HFF-Myc (cell line): ENCODE results near the gene TMEM9B.

ENCODE experiments used
- DNase-seq: peaks from one replicate; pipeline ENCODE4 v3.0.0-alpha.2; 2011; ENCODE audit warnings: low read depth; ENCODE audit errors: extremely low read depth
- H3K4me3 ChIP-seq: replicated peaks from 2 replicates; pipeline ENCODE4 v1.5.1; 2011; ENCODE audit warnings: low read depth, mild to moderate bottlenecking, control low read depth, low read length
- TF ChIP-seq, protein P1 (sequence below): IDR thresholded peaks from 2 replicates; pipeline ENCODE4 v1.5.1; 2012; ENCODE audit warnings: mild to moderate bottlenecking, low read depth, low read length, control low read depth; ENCODE audit errors: missing control alignments

TMEM9B gene

DNA sequence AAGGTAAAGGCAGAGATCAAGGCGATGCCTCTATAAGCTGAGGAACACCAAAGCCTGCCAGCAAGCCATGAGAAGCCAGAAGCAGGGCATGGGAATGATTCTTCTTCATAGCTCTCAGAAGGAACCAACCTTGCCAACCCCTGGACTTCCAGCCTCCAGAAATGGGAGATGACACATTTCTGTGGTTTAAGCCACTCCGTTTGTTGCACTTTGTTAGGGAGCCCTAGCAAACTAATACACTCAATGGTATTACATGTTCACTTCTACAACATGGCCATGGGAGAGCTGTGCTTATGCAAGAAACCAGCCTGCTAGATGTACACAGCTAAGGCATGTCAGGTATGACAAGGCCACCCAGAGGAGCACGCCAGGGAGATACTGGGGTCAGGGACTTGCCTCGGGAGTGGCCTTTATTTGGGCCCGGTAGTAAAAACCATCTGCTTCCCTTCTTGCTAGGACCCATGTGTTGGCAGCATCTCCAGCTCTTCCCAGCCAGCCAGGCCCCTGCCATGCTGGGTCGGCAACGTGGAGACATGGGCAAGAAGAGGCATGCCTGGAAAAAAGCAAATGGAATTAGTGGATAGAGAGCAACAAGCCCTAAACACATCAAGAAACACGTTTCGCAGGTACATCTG lies 35.1 kb downstream of the TMEM9B start:
- no peak for DNase-seq
- TF ChIP-seq, protein P1, sequence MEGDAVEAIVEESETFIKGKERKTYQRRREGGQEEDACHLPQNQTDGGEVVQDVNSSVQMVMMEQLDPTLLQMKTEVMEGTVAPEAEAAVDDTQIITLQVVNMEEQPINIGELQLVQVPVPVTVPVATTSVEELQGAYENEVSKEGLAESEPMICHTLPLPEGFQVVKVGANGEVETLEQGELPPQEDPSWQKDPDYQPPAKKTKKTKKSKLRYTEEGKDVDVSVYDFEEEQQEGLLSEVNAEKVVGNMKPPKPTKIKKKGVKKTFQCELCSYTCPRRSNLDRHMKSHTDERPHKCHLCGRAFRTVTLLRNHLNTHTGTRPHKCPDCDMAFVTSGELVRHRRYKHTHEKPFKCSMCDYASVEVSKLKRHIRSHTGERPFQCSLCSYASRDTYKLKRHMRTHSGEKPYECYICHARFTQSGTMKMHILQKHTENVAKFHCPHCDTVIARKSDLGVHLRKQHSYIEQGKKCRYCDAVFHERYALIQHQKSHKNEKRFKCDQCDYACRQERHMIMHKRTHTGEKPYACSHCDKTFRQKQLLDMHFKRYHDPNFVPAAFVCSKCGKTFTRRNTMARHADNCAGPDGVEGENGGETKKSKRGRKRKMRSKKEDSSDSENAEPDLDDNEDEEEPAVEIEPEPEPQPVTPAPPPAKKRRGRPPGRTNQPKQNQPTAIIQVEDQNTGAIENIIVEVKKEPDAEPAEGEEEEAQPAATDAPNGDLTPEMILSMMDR: no peak
- H3K4me3 ChIP-seq: no peak overlapping the region

DNA sequence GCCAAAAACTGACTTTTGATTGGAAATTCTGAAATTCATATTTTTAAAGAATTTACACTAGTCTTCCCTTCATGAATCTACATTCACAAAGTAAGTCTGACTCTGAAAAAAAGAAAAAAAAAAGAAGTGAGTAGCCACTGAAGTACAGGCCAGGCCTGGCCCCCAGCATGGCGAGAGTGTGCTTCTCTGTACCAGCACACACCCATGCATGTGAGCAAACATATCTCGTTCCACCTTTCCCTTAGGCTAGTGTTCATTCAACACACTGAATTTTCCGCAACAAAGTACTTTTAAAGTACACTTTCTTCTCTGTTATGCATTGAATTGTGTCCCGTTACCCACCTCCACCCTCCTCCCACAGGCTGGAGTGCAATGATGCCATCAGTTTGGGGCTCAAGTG lies 36.0 kb downstream of the TMEM9B start:
- no peak for DNase-seq
- TF ChIP-seq, protein P1: no peak

GRCh38 chr11:8927233-8927632 lies 37.0 kb downstream of the TMEM9B start:
- TF ChIP-seq, protein P1: no peak
- DNase-seq: no peak
- H3K4me3 ChIP-seq: no peak overlapping the region

More for the DNA sequence above, 36.0 kb downstream of the TMEM9B start:
- H3K4me3 ChIP-seq: no peak overlapping the region

DNA sequence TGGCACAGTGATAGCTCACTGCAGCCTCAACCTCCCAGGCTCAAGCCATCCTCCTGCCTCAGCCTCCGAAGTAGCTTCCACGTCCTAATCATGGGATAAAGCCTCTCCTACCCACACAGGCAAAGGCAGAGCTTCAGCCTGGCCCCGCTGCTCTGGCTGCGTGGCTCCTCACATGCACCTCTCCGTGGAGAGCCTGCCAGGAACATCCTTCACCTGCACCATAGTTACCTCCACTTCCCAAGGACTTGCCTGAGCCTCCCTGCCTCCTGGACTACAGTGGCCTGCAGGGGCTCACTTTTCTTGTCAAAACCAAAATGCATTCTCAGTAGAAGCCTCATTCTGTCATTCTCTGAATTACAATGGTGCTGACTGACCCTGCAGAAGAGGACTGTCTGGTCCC lies 38.0 kb downstream of the TMEM9B start:
- DNase-seq: no peak
- TF ChIP-seq, protein P1: no peak
- no peak overlapping the region for H3K4me3 ChIP-seq

DNA sequence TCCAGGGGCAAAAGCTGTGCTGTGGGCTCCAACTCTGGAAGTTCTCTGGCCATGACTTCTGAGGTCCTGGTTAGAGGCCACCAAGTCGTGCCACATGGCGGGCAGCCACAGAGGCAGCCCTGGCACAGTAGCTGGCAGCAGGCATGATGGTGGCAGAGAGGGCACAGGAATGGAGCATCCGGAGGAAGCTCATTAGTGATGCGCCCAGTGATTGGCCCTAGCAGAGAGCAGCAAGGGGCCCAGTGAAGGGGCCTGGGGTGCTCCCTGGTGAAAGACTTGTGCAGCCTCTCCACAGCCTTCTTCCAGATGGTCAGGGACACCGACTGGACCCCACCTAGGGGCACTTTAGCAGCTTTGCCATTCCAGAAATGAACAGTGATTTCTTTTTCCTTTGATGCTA lies 38.5 kb downstream of the TMEM9B start:
- TF ChIP-seq, protein P1: no peak
- no peak overlapping the region for H3K4me3 ChIP-seq

DNA sequence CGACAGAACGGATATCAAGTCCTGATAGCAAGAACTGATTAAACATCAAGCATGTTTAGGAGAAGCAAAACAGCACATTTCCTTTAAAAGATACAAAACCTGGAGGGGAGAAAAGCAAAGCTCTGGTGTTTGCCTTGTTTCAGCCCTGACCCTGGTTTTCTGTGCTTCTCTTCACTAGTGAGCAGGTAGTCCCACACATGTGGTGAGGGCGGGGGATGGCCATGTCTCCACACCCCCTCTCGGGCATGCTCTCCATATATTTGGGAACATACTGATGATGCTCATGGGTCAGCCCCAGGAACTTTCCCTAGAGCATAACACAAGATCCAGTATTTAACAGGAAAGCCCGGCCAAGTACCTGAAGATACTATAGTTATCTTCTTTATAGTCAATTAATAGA lies 41.6 kb downstream of the TMEM9B start:
- TF ChIP-seq, protein P1: no peak
- no peak overlapping the region for H3K4me3 ChIP-seq
- DNase-seq: no peak

More for the DNA sequence above, 38.5 kb downstream of the TMEM9B start:
- no peak for DNase-seq

- TF ChIP-seq, protein P1: no peak
- H3K4me3 ChIP-seq: no peak overlapping the region
Observed at GRCh38 chr11:8917157-8917825, 47.0 kb downstream of the TMEM9B start.

More at GRCh38 chr11:8917157-8917825, 47.0 kb downstream of the TMEM9B start:
- DNase-seq: peak; percentile 76
